ENCODE data around the gene ZBTB18.

The ZBTB18 gene

DNA sequence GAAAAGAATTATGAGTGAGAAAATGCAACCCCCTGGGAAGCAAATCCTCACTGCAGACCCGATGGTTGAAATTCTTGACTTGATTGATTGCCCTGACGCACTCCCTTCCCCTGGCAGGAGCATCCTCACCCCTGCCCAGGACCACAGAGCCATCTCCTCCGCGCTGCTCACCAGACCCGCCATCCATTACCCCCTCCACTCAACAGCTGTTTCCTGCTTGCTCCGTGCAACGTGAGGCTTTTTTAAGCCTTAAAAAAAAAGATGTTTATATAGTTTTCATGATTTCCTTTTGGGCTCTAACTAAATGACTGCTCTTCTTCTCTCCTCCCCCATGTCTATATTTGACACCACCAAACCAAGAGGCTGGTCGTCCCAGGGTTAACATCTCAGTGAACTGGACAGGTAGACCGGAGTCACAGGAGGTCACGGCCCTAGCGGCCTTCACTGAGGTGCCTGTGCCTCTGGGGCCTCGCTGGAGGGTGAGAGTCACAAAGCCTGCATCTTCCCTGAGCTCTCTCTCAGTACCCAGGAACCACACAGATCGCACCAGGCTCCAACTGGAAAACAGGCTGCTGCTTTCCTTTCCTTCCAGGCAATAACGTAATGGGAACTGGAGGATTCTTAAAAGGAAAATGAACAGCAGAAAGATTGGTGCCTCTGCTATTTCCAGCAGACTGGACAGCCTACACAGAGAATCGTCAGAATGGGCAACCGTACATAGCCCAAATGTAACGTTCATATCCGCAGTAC lies 49.8 kb downstream of the ZBTB18 start:
- TF ChIP-seq POLR2A (IDR thresholded peaks at IDR 0.05; ENCODE audit: low read depth, low read length) (no peak), TAF1 (IDR thresholded peaks at IDR 0.05; ENCODE audit: low read depth, low read length) (no peak), POU2F2 (IDR thresholded peaks at IDR 0.05; ENCODE audit: low read depth, low read length) (no peak), POLR2AphosphoS5 (IDR thresholded peaks at IDR 0.05; ENCODE audit: low read depth, low read length) (no peak), PAX5 (IDR thresholded peaks at IDR 0.05; ENCODE audit: insufficient read depth, low read length, severe bottlenecking) (no peak), SPI1 (IDR thresholded peaks at IDR 0.05; ENCODE audit: low read depth, low read length) (no peak)
- FAIRE-seq (no peak), DNase-seq (ENCODE audit: insufficient read length, low spot score) (no peak)

DNA sequence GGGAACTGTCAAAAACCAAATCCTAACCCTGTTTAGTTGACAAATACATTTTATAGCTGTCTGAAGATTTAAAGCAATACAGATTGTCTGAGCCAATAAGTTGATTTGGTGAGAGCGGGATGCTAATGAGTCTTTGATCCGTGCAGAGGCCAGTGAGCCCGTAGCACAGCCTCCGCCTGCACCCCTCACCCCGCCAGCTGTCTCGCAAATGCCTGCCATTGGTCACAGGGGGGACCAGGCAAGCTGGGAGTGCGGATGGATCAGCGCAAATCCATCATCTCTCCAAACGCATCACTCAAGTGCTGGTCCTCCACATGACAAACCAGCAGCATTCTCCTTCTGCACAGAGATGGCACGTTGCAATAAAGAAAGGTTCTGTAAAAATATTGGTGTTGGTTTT lies 51.0 kb downstream of the ZBTB18 start:
- DNase-seq (ENCODE audit: insufficient read length, low spot score) (no peak), FAIRE-seq (no peak)
- no peak for TF ChIP-seq SPI1 (IDR thresholded peaks at IDR 0.05; ENCODE audit: low read depth, low read length)
- no peak for TF ChIP-seq TAF1 (IDR thresholded peaks at IDR 0.05; ENCODE audit: low read depth, low read length)

DNA sequence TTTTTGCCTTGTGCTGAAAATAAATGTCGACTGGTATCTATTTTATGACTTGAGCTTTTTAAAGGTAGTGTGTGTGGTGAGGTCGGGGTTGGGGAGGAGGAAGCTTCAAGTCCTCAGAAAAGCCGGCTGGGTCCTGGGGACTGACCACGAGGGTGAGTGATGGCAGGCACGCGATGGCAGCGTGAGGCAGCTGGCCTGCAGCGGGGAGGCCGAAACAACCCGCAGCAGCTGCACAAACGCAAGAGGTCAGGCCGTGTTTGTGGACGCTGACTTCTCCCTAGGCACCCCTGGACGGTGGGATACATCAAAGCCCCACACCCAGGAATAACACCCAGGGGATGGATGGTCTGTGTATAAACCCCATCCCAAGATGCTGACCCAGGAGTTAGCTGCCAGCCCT lies 51.4 kb downstream of the ZBTB18 start:
- DNase-seq (ENCODE audit: insufficient read length, low spot score) (no peak), FAIRE-seq (no peak)
- TF ChIP-seq POLR2A (IDR thresholded peaks at IDR 0.05; ENCODE audit: low read depth, low read length) (no peak), SPI1 (IDR thresholded peaks at IDR 0.05; ENCODE audit: low read depth, low read length) (no peak), PAX5 (IDR thresholded peaks at IDR 0.05; ENCODE audit: insufficient read depth, low read length, severe bottlenecking) (no peak), POLR2AphosphoS5 (IDR thresholded peaks at IDR 0.05; ENCODE audit: low read depth, low read length) (no peak), TAF1 (IDR thresholded peaks at IDR 0.05; ENCODE audit: low read depth, low read length) (no peak), POU2F2 (IDR thresholded peaks at IDR 0.05; ENCODE audit: low read depth, low read length) (no peak)

DNA sequence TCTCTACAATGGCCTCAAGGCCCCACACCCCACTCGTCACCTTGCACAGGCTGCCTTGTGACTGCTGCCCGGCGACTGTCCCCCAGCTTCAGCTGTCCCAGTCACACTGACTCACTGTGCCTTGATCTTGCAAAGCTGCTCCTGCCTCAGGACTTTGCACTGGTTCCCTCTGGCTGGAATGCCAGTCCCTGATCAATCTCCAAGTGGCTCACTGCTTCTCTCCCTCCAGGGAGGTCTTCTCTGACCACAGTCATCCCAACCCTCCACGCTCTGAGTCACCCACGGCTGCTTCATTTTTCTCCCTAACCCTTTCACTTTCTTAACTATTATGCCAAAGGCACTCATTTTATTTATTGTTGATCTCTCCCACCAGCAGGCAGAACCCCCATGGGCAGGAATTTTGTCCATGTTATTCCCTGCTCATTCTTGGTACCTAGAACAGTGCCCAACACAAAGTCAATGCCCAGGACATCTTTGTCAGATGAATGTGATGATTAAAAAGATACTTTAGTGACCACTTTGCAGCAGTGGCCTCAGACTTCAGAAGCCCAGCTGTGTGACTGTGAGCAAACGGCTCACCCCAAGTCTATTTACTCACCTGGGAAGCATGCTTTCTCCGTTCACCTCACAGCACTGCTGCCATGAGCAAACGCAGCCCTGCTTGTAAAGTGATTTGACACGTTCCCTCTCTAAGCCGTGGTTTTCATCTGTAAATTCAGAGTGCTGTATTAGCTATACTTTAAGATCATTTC lies 53.4 kb downstream of the ZBTB18 start:
- FAIRE-seq: no peak
- no peak for DNase-seq (ENCODE audit: insufficient read length, low spot score)
- TF ChIP-seq SPI1 (IDR thresholded peaks at IDR 0.05; ENCODE audit: low read depth, low read length) (no peak), POU2F2 (IDR thresholded peaks at IDR 0.05; ENCODE audit: low read depth, low read length) (no peak), TAF1 (IDR thresholded peaks at IDR 0.05; ENCODE audit: low read depth, low read length) (no peak), POLR2A (IDR thresholded peaks at IDR 0.05; ENCODE audit: low read depth, low read length) (no peak), POLR2AphosphoS5 (IDR thresholded peaks at IDR 0.05; ENCODE audit: low read depth, low read length) (no peak), PAX5 (IDR thresholded peaks at IDR 0.05; ENCODE audit: insufficient read depth, low read length, severe bottlenecking) (no peak)

DNA sequence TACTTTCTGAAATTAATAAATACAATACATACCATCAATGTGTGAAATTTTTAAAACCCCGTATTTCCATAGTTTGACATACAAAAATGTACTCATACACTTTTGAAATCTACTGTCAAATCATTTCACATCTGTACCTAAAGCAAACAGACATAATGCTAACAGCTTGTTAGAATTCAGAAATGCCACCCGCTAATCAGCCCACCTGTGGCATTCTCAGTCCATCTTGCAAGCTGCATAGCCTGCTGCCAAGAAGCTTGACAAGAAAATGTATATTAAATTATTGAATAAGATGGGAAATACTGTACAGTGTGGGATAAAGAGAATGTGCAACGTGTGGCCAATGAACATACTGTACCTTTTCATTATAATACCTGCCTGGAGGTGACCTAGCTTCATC lies 55.1 kb downstream of the ZBTB18 start:
- FAIRE-seq: no peak
- TF ChIP-seq POLR2AphosphoS5 (IDR thresholded peaks at IDR 0.05; ENCODE audit: low read depth, low read length) (no peak), SPI1 (IDR thresholded peaks at IDR 0.05; ENCODE audit: low read depth, low read length) (no peak), TAF1 (IDR thresholded peaks at IDR 0.05; ENCODE audit: low read depth, low read length) (no peak), POLR2A (IDR thresholded peaks at IDR 0.05; ENCODE audit: low read depth, low read length) (no peak), POU2F2 (IDR thresholded peaks at IDR 0.05; ENCODE audit: low read depth, low read length) (no peak), PAX5 (IDR thresholded peaks at IDR 0.05; ENCODE audit: insufficient read depth, low read length, severe bottlenecking) (no peak)
- DNase-seq (ENCODE audit: insufficient read length, low spot score): no peak

Data from GM12891 (cell line).